Measurements from ENCODE around the gene BCL2.

DNA sequence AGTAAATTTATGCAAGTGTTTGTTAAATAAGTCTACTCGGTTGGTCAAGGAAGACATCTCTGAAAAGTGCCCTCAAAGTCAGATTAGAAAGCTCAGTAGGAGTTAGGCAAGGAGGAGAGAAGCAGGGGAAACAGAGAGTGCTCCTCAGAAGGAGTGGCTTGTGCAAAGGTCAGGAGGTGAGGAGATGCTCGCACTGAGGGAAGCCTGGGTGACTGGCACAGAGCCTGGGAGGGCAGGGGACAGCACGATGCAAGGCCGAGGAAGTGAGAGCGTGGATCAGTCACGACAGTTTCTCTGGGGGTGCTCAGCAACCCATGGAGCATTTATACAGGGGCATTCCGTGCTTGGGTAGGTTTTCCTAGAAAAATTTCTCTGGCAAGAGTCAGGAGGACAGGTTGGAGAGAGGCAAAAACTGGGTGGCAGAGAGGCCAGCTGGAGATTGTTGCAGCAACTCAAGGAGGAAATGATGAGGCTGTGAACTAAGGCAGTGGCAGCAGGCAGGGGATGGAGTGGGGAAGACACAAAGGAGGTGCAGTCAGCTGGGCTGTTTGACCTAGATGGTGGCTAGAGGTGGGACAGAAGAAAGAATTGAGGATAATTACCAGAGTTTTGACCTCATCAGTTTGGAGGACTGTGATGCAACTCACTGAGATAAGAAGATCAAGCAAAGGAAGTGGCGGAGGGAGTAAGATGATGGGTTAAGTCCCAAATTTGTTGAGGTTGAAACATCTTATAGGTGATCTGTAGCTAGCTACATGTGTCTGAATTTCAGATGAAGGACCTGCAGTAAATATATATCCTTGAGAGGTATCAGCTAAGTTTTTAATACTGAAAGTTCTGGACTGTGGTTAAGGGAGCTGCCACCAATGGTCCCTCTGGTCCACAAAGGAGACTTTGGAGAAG is 52.4 kb downstream of the BCL2 start:
- TF ChIP-seq, protein P1, sequence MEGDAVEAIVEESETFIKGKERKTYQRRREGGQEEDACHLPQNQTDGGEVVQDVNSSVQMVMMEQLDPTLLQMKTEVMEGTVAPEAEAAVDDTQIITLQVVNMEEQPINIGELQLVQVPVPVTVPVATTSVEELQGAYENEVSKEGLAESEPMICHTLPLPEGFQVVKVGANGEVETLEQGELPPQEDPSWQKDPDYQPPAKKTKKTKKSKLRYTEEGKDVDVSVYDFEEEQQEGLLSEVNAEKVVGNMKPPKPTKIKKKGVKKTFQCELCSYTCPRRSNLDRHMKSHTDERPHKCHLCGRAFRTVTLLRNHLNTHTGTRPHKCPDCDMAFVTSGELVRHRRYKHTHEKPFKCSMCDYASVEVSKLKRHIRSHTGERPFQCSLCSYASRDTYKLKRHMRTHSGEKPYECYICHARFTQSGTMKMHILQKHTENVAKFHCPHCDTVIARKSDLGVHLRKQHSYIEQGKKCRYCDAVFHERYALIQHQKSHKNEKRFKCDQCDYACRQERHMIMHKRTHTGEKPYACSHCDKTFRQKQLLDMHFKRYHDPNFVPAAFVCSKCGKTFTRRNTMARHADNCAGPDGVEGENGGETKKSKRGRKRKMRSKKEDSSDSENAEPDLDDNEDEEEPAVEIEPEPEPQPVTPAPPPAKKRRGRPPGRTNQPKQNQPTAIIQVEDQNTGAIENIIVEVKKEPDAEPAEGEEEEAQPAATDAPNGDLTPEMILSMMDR (IDR thresholded peaks at IDR 0.05) = no peak
- TF ChIP-seq POLR2A (IDR thresholded peaks at IDR 0.05) = no peak

Data from ovary (tissue), 3 donors.